Measurements from ENCODE around the gene FAM131C.
"Not testable (repeated sequence)": the region's sequence is repeated elsewhere in the genome, so short reads cannot be mapped to it uniquely, and the experiment has no call there.

The FAM131C gene

GRCh38 chr1:16061266-16061665 lies 12.2 kb downstream of the FAM131C start:
- H3K4me3 ChIP-seq (ENCODE audit: low read length) = no peak overlapping the region
- DNase-seq (ENCODE audit: low read depth) = no peak
- TF ChIP-seq CTCF (conservative IDR thresholded peaks at IDR 0.05; ENCODE audit: low read depth, low read length) = no peak

GRCh38 chr1:16058394-16059120 lies 14.9 kb downstream of the FAM131C start:
- H3K4me3 ChIP-seq (ENCODE audit: low read length); DNase-seq (ENCODE audit: low read depth): not testable (repeated sequence)

GRCh38 chr1:16057314-16057915 lies 16.0 kb downstream of the FAM131C start:
- H3K4me3 ChIP-seq (ENCODE audit: low read length); DNase-seq (ENCODE audit: low read depth): not testable (repeated sequence)

GRCh38 chr1:16056521-16056912 lies 16.9 kb downstream of the FAM131C start:
- not testable (repeated sequence) for H3K4me3 ChIP-seq (ENCODE audit: low read length); DNase-seq (ENCODE audit: low read depth)

GRCh38 chr1:16055613-16056520 lies 17.6 kb downstream of the FAM131C start:
- TF ChIP-seq CTCF (conservative IDR thresholded peaks at IDR 0.05; ENCODE audit: low read depth, low read length) = peak; percentile 96
- H3K4me3 ChIP-seq (ENCODE audit: low read length) = no peak overlapping the region
- DNase-seq (ENCODE audit: low read depth) = no peak

- TF ChIP-seq CTCF (conservative IDR thresholded peaks at IDR 0.05; ENCODE audit: low read depth, low read length) = no peak
- H3K4me3 ChIP-seq (ENCODE audit: low read length) = no peak overlapping the region
- DNase-seq (ENCODE audit: low read depth) = no peak
Observed at GRCh38 chr1:16054598-16055540, 18.6 kb downstream of the FAM131C start.

GRCh38 chr1:16053781-16054502 lies 19.5 kb downstream of the FAM131C start:
- no peak for DNase-seq (ENCODE audit: low read depth)
- no peak for TF ChIP-seq CTCF (conservative IDR thresholded peaks at IDR 0.05; ENCODE audit: low read depth, low read length)
- H3K4me3 ChIP-seq (ENCODE audit: low read length) = no peak overlapping the region

- not testable (repeated sequence) for H3K4me3 ChIP-seq (ENCODE audit: low read length); DNase-seq (ENCODE audit: low read depth)
Observed at GRCh38 chr1:16051949-16052348, 21.5 kb downstream of the FAM131C start.

Data from retinal pigment epithelial cell (primary cell).